GM10266 (cell line): ENCODE results near the gene YPEL3.

ENCODE experiments used
- DNase-seq: peaks from one replicate; pipeline ENCODE4 v3.0.0; 2012; ENCODE audit errors: extremely low spot score
- CTCF ChIP-seq: IDR thresholded peaks from 2 replicates; pipeline ENCODE4 v1.5.1; 2012; ENCODE audit warnings: mild to moderate bottlenecking, low read depth; ENCODE audit not compliant: control insufficient read depth, insufficient read depth; ENCODE audit errors: missing control alignments

Gene YPEL3

DNA sequence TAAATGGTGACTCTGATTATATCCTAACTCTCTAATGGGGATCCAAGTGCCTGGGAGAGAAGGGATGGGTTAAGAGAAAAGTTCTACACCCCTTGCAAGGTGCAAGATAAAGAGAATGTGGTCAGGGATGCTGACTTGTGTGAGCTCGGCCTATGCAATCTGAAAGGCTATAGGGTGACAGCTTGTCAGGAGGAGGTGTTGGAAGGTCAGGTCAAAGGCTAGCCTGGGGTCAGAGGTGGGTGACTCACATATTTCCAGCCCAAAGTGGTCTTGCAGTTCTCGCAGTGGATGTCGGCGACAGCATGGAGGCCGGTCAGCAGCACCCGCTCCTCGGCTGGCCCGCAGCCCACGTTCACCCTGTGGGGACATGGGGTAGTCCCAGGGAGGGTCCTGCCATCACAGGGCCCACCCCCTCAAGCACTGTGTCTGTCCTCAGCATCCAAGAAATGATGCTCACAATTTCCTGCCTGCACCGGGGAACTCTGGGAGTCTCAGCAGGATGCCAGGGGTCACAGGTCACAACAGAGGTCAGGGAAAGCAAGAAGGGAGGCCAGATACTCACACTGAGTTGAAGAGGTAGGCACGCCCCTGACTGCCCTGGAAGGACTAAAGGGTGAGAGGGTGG, 1.4 kb downstream of the YPEL3 start:
- no peak for DNase-seq
- no peak for TF ChIP-seq CTCF

GRCh38 chr16:30092373-30093010, 3.5 kb downstream of the YPEL3 start:
- peak; percentile 97 for DNase-seq
- peak; percentile 89 for TF ChIP-seq CTCF

GRCh38 chr16:30091474-30092372, 4.3 kb downstream of the YPEL3 start, which contains the start of gene TBX6:
Gene TBX6, minus strand, starts transcription at chr16:30091924. Its CDS starts 731 bp downstream, at chr16:30091193.
- peak; percentile 95 for TF ChIP-seq CTCF
- DNase-seq: peak; percentile 95

DNA sequence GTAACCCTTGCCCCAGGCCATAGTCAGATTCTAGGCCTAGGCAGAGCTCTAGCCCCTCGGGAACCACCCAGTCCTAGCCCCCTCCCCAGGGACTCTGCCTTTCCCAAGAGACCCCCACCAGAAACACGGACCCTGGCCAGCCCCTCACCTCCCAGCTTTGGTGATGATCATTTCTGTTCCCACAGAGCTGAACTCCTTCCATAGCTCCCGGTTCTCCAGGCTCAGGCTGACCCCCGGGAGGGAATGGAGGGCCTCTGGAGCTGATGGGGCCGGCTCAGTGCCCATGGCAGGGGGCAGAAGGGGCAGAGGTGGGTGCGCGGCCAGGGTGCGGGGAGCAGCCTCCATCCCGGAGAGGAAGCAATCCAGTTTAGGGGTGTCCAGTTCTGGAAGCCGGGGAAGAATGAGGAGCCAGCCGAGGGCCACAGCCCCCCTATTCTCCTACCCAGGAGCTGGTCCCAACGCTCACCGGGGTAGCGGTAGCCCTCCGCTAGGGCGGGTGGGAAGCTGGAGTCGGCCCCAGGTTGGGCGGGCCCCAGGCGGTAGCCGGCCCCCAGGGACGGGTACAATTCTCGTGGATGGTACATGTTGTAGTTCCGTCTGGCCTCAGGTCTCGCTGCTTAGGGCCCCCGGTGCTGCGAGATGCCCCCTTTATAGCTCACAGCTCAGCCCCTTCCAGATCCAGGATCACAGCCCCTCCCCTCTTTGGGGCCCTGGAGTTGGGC, 5.2 kb downstream of the YPEL3 start:
- no peak for DNase-seq
- no peak for TF ChIP-seq CTCF

DNA sequence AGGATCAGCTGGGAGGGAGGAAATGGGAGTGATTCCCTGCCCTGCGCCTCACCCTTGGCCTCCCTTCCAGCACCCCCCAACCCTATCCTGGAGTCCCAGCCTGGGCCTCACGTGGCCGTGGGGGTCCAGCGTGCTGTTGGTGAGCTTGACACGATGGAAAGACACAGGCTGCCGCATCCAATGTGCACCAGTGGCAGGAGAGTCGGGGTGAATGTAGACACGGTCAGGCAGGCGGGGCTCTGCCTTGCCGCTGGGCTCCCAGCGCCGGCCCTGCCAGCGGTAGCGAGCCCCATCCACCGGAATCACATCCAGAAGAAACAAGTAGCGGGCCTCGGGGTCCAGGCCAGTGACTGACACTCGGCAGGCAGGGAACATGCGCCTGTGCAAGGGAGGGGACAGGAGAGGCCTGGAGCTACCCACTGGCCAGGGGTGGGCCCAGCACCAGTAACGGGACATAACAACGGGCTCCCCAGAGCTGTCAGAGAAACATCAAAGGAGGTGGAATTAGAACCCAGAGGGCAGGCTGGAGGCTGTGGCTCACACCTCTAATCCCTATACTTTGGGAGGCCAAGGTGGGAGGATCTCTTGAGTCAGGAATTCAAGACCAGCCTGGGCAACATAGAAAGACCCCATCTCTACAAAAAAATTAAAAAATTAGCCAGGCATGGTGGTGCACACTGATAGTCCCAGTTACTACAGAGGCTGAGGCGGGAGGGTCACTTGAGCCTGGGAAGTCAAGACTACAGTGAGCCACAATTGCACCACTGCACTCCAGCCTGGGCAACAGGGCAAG, 7.0 kb downstream of the YPEL3 start:
- TF ChIP-seq CTCF: no peak
- no peak for DNase-seq

- no peak for TF ChIP-seq CTCF
- no peak for DNase-seq
Observed at GRCh38 chr16:30088237-30088831, 7.7 kb downstream of the YPEL3 start.
